DMS114 treated with DMSO at 0.1 percent for 48 hours (cell line): ENCODE results near the gene ZSWIM1.
"Not testable (repeated sequence)": the region's sequence is repeated elsewhere in the genome, so short reads cannot be mapped to it uniquely, and the experiment has no call there.

ENCODE experiments used
- DNase-seq: peaks from one replicate; lab custom pipeline; 2025; ENCODE audit not compliant: unreplicated experiment; lab: John Stamatoyannopoulos, UW

Gene ZSWIM1

DNA sequence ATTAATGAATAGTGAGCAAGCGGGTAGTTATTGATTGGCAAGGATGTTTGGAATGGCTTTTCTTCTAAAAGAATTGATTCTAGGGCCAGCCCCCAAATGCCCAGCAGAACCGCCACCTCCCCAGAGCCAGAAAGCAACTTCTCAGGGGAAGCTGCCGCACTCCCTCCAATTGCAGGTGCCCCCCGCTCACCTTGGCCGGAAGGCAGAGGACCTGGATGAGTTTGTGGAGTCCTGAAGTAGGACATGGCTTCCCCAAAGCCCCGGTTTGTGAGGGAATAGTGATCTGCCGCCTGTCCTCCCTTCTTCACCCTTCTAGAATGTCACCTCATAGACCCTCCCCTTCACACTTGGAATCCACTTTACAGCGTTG is 6.3 kb downstream of the ZSWIM1 start, which contains the start of gene SPATA25:
Gene SPATA25, minus strand, starts transcription at position 277 of the 370 bp plus-strand sequence. Its CDS starts 32 bp downstream, at position 245.
- no peak for DNase-seq

DNA sequence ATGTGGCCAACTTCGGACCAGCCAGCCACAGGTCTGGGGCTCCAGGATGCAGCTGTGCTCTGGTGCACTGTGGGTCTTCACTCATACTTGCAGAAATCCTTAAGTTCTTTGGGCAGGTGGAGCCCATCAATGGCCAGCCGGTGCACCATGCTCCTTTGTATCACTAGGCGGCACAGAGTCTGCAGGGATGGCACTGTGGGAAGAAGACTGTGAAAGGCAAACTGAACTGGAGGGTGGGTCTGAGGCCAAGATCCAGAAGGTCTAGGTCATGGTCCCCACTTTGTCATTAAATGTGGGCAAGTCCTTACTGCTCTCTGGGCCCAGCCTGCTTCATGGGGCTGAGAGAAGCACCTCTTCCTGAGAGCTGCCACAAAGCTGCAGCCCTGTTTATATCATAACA is 7.7 kb downstream of the ZSWIM1 start:
- DNase-seq, result no peak

DNA sequence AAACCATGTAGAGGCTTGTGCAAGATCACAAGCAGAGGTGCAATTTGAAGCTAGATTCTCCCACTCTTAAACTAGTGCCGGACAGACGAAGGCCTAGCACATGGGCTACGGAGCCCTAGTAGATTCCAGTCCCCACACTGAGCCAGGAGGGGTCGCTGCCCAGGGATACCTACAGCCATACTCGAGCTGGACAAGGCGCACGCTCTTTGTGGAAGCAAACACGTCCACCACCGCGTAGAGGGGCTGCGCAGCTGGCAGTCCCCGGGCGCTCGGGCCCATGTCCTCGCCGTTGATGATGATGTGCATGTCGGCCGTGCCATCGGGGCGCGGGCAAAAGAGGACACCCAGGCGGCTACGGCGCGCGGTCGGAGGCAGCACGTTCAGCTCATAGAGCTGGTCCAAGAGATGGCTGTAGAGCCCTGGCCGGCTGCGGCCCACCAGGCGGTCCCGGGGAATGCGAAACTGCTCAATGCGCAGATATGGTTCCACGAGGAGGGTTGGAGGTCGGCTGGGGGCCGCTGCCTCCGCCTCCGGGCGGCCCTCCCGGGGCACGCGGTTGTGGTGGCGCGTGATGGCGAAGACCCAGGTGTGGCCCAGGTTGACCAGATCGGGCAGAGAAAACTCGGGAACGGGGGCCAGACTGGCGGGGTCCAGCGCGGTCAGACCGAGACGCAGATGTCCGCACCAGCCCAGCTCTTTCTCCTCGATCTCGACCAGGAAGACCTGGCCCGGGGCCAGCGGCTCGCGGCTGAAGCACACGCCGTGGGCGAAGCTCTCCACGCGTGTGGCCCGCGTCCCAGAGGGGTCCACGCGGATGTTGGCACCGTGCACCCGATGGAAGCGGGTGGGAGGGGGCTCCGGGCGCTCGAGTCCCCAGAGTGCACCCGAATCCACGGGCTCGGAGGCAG is 9.3 kb downstream of the ZSWIM1 start:
- DNase-seq, result peak; percentile 55

DNA sequence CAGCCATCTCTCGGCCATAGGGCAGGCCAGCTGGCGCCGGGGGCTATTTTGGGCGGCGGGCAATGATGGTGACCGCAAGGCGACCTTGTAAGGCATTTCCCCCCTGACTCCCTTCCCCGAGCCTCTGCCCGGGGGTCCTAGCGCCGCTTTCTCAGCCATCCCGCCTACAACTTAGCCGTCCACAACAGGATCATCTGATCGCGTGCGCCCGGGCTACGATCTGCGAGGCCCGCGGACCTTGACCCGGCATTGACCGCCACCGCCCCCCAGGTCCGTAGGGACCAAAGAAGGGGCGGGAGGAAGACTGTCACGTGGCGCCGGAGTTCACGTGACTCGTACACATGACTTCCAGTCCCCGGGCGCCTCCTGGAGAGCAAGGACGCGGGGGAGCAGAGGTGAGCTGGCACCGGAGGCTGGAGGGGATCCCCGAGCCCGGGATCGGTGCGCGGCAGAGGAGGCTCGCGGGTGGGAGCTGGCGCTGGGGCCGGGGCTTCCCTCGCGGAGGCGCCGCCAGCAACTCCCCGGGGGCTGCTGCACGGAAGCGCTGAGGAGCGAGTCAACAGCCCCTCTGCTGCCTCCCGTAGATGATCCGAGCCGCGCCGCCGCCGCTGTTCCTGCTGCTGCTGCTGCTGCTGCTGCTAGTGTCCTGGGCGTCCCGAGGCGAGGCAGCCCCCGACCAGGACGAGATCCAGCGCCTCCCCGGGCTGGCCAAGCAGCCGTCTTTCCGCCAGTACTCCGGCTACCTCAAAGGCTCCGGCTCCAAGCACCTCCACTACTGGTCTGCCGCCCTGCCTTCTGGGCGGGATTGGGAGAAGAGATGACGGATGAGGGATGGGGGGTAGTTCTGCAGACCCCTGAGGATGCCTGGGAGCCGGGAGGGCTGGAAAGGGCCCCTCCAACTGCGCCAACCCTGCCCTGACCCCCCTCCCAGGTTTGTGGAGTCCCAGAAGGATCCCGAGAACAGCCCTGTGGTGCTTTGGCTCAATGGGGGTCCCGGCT is 10.3 kb downstream of the ZSWIM1 start, which contains the start of the genes CTSA and NEURL2:
Gene CTSA, plus strand, starts transcription at position 351 of the 999 bp plus-strand sequence. Its CDS starts 234 bp downstream, at position 585.
Gene NEURL2, minus strand, starts transcription at position 224 of the 999 bp plus-strand sequence. Its CDS starts 217 bp downstream, at position 7.
- DNase-seq, result peak; percentile 67

DNA sequence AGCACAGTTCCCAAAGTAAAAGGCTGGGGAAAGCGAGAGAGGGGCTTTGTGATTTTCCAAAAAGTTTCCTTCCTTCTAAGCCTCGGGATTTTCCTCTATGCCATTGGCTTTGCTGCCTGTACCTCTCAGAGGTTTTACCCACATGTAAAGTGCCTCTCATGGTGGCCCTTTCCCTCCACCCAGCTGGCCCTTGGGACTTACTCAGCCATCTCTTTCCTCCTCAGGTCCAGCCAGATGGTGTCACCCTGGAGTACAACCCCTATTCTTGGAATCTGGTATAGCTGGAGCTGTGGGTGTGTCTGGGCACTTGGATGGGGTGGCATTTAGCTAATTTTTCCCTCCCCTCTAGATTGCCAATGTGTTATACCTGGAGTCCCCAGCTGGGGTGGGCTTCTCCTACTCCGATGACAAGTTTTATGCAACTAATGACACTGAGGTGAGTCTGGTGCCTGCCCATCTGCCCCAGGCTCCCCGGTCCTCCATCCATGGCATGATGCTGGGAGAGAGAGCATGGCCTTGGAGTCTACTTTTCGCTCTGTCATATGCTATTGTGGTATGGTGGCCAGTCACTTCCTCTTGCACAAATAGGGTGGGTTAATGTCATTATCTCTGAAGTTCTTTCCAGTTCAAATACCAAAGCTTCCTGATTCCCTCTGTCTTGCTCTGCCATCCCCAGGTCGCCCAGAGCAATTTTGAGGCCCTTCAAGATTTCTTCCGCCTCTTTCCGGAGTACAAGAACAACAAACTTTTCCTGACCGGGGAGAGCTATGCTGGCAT is 11.2 kb downstream of the ZSWIM1 start:
- no peak for DNase-seq

DNA sequence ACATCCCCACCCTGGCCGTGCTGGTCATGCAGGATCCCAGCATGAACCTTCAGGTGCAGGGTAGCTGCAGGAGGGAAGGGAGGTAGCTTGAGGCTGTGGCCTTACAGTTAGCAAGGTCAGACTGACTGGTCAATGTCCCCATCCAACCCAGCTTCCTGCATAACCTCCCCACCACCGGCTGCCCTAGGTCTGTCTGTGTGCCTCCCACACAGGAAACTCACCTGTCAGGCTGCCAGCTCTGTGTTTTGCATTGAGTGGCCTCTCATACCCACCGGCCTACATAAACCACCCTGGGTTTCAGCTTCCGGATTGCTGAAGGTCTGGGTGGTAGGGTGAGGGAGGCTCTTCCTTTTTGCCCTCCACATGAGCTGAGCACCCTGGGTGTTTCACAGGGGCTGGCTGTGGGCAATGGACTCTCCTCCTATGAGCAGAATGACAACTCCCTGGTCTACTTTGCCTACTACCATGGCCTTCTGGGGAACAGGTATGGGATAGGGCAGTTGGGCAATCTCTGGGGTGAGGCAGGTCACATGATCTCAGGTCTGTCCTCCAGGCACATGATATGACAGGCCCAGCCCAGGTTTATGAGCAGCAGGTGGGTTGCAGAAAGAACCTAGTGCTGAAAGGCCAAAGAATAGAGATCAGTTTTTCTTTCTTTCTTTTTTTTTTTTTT is 11.9 kb downstream of the ZSWIM1 start:
- no peak for DNase-seq

DNA sequence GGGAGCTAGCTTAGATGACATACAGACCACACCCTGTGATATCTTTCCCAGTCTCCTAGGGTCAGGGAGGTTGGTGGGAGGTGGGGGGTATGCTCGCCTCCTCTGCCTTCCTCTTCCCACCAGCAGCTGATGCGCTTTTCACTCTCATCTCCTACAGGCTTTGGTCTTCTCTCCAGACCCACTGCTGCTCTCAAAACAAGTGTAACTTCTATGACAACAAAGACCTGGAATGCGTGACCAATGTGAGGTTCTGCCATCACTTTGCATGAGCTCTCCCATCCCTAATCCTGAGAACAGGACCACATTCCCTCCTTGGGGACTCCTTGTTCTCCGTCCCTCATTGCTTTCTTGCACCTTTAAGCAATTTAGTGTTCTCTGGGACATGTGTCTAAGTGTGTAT is 12.8 kb downstream of the ZSWIM1 start:
- DNase-seq, result no peak

DNA sequence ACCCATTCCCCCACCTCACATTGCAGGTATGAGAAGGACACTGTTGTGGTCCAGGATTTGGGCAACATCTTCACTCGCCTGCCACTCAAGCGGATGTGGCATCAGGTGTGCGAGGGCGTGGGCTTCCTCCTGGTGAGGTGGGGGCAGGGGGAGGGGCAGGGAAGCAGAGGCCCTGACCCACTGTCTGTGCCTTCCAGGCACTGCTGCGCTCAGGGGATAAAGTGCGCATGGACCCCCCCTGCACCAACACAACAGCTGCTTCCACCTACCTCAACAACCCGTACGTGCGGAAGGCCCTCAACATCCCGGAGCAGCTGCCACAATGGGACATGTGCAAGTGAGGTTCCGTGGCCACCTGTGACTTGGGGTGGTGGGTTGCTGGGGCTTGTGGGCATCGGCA is 13.8 kb downstream of the ZSWIM1 start:
- DNase-seq, result no peak

DNA sequence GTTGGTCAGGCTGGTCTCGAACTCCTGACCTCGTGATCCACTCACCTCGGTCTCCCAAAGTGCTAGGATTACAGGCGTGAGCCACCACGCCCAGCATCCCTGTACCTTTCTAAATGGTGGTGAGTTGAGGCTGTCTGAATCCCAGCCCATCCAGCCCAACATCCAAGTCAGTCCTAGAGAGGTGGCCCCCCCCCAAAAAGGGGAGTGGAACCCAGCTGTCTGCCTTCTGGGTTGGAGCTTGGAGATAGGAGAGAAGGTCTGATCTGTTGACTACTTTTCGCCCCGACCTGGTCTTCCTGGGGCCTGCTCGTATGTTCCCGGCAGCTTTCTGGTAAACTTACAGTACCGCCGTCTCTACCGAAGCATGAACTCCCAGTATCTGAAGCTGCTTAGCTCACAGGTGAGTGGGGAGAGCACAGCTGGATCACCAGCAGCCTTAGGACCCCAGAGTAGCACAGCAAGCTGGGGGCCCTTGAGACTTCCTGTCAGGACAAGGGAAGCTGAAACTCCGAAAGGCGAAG is 15.7 kb downstream of the ZSWIM1 start:
- no peak for DNase-seq

DNA sequence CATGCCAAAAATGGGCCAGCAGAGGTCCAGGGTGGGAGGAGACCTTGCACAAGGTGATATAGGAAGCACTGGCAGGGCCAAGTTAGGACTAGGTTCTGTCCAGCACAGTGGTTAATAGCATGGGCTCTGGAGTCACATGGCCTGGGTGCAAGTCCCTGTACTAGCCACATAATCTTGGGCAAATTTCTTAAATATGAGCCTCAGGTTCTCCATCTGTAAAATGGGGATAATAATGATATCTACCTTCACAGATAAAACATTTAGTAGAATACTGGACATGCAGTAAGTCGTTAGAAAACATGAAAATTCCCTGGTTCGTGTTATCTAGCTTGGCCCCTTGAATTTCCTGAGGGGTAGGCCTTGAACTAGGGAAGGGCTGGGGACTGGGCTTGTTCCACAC is 16.3 kb downstream of the ZSWIM1 start:
- DNase-seq, result no peak

DNA sequence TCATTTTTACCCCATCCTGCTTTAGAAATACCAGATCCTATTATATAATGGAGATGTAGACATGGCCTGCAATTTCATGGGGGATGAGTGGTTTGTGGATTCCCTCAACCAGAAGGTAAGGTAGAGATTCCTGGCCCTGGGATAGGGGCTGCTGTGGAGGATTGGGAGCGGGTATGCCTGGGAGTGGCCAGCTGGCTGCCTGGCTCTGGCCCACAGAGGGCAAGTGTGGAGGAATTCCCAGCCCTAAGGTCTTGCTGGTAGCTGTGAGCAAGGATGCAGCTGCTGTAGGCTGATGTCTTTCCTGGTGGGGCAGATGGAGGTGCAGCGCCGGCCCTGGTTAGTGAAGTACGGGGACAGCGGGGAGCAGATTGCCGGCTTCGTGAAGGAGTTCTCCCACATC is 16.7 kb downstream of the ZSWIM1 start:
- DNase-seq, result no peak

DNA sequence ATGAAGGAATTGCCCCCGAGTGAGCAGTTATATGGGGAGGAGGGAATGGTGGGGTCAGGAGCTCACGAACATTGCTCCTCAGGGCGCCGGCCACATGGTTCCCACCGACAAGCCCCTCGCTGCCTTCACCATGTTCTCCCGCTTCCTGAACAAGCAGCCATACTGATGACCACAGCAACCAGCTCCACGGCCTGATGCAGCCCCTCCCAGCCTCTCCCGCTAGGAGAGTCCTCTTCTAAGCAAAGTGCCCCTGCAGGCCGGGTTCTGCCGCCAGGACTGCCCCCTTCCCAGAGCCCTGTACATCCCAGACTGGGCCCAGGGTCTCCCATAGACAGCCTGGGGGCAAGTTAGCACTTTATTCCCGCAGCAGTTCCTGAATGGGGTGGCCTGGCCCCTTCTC is 17.3 kb downstream of the ZSWIM1 start:
- no peak for DNase-seq

DNA sequence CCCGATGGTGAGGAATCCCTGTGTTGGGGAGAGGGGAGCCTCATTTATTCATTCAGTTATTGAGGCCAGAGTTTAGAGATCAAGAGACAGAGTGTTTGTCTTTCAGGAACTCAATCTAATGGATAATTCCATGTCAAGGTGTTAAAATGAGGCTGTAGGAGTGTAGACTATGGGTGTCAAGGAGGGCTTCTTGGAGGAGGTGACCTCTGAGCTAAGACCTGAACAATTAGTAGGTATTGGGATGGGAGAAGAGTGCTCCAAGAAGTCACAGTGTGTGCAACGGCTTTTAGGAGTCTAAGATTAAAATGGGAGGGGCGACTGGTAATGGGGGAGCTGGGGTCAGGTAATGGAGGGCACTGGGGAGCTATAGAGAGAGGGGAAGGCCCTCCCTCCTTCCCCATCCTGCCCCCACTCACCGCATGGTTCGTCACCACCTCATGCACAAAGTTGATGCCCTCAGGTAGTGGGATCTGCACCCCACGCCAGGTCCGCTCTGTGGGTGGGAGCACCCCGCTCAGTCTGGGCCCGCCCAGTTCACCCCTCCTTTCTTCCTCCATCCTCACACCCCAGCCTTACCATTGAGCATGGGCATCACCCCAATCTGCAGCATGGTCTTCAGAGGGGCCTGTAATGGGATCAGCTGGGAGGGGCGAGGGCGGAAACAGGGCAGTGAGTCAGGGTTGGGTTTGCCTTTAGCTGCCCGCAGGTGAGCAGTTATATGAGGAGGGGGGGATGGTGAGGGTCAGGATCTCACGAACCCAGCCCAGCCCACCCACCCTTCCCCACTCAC is 18.2 kb downstream of the ZSWIM1 start:
- DNase-seq, result no peak

DNA sequence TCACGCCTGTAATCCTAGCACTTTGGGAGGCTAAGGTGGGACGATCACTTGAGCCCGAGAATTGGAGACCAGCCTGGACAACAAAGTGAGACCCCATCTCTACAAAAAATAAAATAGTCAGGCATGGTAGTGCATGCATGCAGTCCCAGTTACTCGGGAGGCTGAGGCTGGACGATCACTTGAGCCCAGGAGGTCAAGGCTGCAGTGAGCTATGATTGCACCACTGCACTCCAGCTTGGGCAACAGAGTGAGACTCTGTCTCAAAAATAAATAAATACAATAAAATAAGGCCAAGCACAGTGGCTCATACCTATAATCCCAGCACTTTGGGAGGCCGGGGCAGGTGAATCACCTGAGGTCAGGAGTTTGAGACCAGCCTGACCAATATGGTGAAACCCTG is 20.3 kb downstream of the ZSWIM1 start:
- DNase-seq, result not testable (repeated sequence)

DNA sequence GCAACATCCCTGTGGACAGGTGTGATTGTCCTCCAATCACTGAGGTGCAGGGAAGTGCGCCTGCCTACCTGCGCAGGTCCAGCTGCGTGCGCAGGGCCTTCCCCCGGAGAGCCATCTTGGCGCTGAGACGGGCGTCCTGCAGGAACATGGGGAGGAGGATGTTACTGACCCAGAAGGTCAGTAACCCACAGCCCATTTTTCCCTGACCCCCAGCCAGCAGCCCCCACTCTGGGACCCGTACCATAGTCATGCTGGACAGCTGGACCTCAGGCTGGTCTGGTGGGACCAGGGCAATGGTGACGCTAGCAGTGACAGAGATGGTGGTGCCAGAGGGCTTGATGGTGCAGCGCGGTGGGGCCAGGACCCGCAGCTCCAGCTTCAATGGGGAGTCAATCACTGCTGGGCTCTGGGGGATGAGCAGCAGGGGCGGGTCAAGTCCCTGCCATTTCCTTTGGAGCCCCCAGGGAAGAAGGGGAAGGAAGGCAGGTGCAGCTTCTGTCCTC is 21.2 kb downstream of the ZSWIM1 start:
- DNase-seq, result no peak

DNA sequence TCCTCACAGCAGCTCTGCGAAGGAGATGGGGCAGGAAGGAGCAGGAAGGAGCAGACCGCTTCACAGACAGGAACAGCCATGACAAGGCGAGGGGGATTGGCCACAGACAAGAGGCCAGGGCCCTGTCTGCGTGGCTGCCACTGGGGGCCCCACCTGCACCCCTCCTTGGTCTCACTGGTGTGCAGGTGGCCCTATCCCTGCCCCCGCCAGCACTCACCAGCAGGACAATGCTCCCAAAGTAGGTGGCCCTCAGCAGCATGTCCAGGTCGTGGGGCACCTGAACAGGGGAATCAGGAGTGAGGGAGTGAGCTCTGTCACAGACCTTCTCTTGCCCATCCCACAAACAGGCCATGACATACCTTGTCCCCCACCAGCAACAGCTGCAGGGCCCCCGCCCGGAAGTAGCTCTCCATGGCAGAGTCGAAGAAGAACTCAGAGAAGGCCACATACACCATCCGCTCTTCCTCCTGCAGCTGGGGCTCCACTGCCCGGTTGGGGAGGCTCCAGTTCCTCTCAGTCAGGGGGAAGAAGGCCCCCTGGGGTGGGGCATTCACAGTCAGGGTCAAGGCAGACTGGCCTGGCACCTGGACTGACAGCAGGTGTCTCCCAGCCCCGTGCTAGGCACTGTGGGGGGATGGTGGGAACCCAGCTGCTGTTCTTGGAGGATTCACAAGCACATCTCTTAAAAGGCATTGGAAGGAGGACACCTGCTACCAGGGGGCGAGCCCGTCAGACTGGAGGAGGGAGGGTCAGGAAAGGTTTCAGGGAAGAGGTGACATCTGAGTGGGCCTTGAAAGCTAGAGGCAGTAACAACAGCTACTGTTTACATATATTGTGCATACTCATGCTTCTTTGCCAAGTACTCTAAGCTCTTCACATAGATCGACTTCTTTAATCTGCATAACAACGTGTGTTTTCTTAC is 23.8 kb downstream of the ZSWIM1 start:
- no peak for DNase-seq

DNA sequence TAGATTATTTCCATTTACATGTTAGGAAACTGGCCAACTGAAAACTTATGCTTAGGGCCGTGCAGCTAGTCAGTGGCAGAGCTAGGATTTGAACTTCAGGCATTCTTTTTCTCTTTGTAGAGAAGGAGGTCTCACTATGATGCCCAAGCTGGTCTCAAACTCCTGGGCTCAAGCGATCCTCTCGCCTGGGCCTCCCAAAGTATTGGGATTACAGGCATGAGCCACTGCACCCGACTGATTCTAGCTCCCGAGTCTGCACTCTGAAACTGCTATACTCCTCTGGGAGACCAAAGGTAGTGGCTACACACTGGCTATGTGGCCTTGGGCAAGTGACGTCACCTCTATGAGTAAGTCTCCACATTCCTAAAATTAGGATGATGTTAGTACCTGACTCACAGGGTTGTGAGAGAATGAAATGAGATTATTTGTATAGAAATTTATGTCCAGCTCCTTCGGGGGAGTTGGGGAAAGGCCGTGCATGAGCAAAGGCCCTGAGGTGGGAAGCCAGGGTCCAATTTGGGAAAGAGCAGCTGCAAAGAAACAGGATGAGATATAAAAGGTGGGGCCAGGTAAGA is 24.6 kb downstream of the ZSWIM1 start:
- DNase-seq, result no peak
